Measurements from ENCODE around the gene GSN. TPM values are rescaled to one million over a fixed set of nuclear protein-coding genes. Genes with fewer than 3 reads are reported as not detected.

The GSN gene
- total RNA-seq, 1 experiment from 2014 or later, result 28.4 TPM

DNA sequence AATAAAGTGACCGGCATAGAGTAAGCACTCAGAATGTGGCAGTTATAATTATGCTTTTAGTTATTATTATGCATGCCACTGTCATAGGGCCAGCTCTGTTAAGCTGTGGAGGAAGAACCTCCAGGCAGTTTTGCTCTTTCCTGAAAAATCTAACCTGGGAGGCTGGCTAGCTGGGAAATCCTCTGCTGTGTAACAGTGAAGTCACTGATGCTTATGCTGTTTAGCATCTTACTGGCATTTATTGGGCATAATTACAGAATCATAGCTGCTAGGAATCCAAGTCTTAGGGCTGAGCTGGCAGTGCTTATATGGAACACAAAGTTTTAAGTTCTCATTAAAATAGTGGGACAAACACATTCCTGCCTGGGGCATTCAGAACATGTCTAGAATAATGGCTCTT is 5.5 kb upstream of the GSN start:
- H3K4me3 ChIP-seq (ENCODE audit: low read depth, low read length, poor library complexity, severe bottlenecking), result no peak overlapping the region
- H3K4me1 ChIP-seq (ENCODE audit: insufficient read depth, low read length, poor library complexity, severe bottlenecking), result peaks cover 31% of the 10 kb centered on the region
- POLR2A ChIA-PET (ENCODE audit: low non-redundant PET), result no interaction called here
- no peak for DNase-seq (ENCODE audit: low spot score)
- TF ChIP-seq, protein P1, sequence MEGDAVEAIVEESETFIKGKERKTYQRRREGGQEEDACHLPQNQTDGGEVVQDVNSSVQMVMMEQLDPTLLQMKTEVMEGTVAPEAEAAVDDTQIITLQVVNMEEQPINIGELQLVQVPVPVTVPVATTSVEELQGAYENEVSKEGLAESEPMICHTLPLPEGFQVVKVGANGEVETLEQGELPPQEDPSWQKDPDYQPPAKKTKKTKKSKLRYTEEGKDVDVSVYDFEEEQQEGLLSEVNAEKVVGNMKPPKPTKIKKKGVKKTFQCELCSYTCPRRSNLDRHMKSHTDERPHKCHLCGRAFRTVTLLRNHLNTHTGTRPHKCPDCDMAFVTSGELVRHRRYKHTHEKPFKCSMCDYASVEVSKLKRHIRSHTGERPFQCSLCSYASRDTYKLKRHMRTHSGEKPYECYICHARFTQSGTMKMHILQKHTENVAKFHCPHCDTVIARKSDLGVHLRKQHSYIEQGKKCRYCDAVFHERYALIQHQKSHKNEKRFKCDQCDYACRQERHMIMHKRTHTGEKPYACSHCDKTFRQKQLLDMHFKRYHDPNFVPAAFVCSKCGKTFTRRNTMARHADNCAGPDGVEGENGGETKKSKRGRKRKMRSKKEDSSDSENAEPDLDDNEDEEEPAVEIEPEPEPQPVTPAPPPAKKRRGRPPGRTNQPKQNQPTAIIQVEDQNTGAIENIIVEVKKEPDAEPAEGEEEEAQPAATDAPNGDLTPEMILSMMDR (conservative IDR thresholded peaks at IDR 0.05; ENCODE audit: low read depth, low read length), result no peak
- TF ChIP-seq EZH2 (IDR thresholded peaks at IDR 0.05; ENCODE audit: borderline replicate concordance, low read depth, low read length, poor library complexity, severe bottlenecking), result no peak
- no peaks in the 10 kb centered on the region for H3K27me3 ChIP-seq (replicated peaks; ENCODE audit: insufficient read depth, low read depth, low read length, poor library complexity)
- CTCF ChIA-PET, result interaction anchor here (2.4 kb wide), 1 partner anchor 16 kb away, joined by 10 read pairs; no protein-coding TSS in a partner anchor
- H3K27ac ChIP-seq (ENCODE audit: low read depth, low read length, poor library complexity, severe bottlenecking), result no peak overlapping the region
- no peaks in the 10 kb centered on the region for H3K9me3 ChIP-seq (ENCODE audit: low read depth, low read length, poor library complexity, severe bottlenecking)
- intact Hi-C loops (cut with micrococcal nuclease; ENCODE audit: unreplicated experiment), result loop anchor here (2.0 kb wide), 1 partner anchor 24 kb away; no protein-coding TSS in a partner anchor
- BruUV-seq (replicated peaks), result no TSS peak
- no peaks in the 10 kb centered on the region for H3K36me3 ChIP-seq (ENCODE audit: insufficient read depth, low read length, poor library complexity, severe bottlenecking)

DNA sequence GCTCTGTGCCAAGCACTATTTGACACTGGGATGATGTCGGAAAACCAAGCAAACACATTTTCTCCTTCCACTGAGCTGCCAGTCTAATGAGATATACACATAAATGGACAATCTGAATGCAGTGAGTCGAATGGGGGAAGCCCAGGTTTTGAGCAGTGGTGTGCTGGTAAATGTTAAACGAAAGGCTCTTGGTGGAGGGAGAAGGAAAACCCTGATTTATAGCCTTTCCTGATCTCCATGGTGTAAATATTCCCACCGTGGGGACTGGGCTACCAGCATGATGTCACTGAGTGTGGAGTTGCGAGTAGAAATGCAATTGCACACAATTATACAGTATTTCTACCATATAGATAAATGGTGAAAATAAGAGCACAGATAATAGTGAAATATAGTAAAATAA is 5.0 kb upstream of the GSN start:
- H3K4me1 ChIP-seq (ENCODE audit: insufficient read depth, low read length, poor library complexity, severe bottlenecking), result peaks cover 35% of the 10 kb centered on the region
- H3K36me3 ChIP-seq (ENCODE audit: insufficient read depth, low read length, poor library complexity, severe bottlenecking), result no peaks in the 10 kb centered on the region
- H3K27ac ChIP-seq (ENCODE audit: low read depth, low read length, poor library complexity, severe bottlenecking), result no peak overlapping the region
- CTCF ChIA-PET, result no interaction called here
- no TSS peak for BruUV-seq (replicated peaks)
- no peaks in the 10 kb centered on the region for H3K27me3 ChIP-seq (replicated peaks; ENCODE audit: insufficient read depth, low read depth, low read length, poor library complexity)
- TF ChIP-seq EZH2 (IDR thresholded peaks at IDR 0.05; ENCODE audit: borderline replicate concordance, low read depth, low read length, poor library complexity, severe bottlenecking), result no peak
- intact Hi-C loops (cut with micrococcal nuclease; ENCODE audit: unreplicated experiment), result loop anchor here (2.0 kb wide), 1 partner anchor 24 kb away; no protein-coding TSS in a partner anchor
- no peaks in the 10 kb centered on the region for H3K9me3 ChIP-seq (ENCODE audit: low read depth, low read length, poor library complexity, severe bottlenecking)
- DNase-seq (ENCODE audit: low spot score), result no peak
- H3K4me3 ChIP-seq (ENCODE audit: low read depth, low read length, poor library complexity, severe bottlenecking), result no peak overlapping the region
- POLR2A ChIA-PET (ENCODE audit: low non-redundant PET), result no interaction called here

DNA sequence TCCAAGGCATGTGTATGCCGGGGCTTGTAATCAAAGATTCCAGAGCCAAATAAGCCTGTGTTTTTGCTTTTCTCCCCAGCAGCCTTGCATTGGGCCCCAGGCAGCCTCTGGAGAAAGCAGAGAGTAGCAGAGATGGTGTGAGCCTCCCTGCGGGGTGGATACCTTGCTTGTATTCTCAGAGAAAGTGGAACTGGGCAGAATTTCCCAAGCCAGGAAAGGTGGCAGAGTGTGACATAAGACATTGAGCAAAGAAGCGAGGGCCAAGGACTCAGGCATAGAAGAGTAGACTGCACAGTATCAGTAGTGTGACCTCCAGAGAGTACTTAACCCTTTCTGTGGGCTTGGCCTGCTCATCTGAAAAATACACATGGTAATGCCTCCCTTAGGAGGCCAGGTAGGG is 1.6 kb upstream of the GSN start:
- no TSS peak for BruUV-seq (replicated peaks)
- DNase-seq (ENCODE audit: low spot score), result no peak
- no peaks in the 10 kb centered on the region for H3K36me3 ChIP-seq (ENCODE audit: insufficient read depth, low read length, poor library complexity, severe bottlenecking)
- peaks cover 35% of the 10 kb centered on the region for H3K4me1 ChIP-seq (ENCODE audit: insufficient read depth, low read length, poor library complexity, severe bottlenecking)
- intact Hi-C loops (cut with micrococcal nuclease; ENCODE audit: unreplicated experiment), result loop anchor here (5.0 kb wide), 1 partner anchor 39 kb away; no protein-coding TSS in a partner anchor
- H3K27ac ChIP-seq (ENCODE audit: low read depth, low read length, poor library complexity, severe bottlenecking), result no peak overlapping the region
- H3K4me3 ChIP-seq (ENCODE audit: low read depth, low read length, poor library complexity, severe bottlenecking), result no peak overlapping the region
- TF ChIP-seq, protein P1 (conservative IDR thresholded peaks at IDR 0.05; ENCODE audit: low read depth, low read length), result no peak
- no peak for TF ChIP-seq EZH2 (IDR thresholded peaks at IDR 0.05; ENCODE audit: borderline replicate concordance, low read depth, low read length, poor library complexity, severe bottlenecking)
- ChIA-PET POLR2A (ENCODE audit: low non-redundant PET) (interaction anchor here (0.6 kb wide), 1 partner anchor 19 kb away, joined by 3 read pairs; no protein-coding TSS in a partner anchor), CTCF (no interaction called here)
- no peaks in the 10 kb centered on the region for H3K27me3 ChIP-seq (replicated peaks; ENCODE audit: insufficient read depth, low read depth, low read length, poor library complexity)
- H3K9me3 ChIP-seq (ENCODE audit: low read depth, low read length, poor library complexity, severe bottlenecking), result no peaks in the 10 kb centered on the region

Measured in A673 (cell line).